Activated CD4-positive, alpha-beta T cell treated with anti-CD3 and anti-CD28 coated beads, Interleukin-2, amount 50 U/mL, for 16 hours (primary cell): ENCODE measurements around the gene FAM184B.
A peak's percentile ranks its signal among the peaks of the same experiment; 100 is the strongest.

Experiments
- DNase-seq: peaks from one replicate; pipeline ENCODE4 v3.0.0-alpha.2; 2020

FAM184B gene

GRCh38 chr4:17623451-17624001 is 157.9 kb downstream of the FAM184B start:
- no peak for DNase-seq

DNA sequence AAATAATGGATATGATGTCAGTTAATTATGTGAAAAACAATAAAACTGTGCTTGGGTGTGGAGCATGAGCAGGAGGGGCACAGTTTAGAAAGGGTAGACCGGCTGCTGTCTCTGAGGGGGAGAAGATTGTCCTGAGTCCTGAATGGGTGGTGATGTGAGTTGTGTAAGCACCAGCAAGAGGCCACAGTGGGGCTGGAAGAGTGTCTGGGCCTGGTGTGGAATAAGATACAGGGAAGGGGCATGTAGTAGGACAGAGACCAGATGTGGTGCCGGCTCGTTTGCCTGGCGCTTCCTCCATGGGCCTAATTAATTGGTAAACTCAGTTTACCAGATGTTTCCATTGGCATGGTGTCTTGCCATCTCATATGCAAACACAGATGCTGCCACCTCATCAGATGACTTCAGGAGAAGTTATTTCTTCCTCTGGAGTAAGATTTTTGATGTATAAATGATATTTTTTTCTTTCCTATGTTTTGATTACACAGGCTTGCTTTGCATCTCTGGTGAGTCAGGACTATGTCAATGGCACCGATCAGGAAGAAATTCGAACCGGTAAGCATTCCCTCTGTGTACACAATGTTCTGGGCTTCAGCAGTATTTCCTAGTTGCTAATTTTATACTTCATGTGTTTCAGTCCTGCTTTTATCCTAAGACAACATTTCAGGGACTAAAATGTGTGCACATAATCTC is 161.9 kb downstream of the FAM184B start:
- no peak for DNase-seq

- no peak for DNase-seq
Observed at GRCh38 chr4:17618926-17619325, 162.5 kb downstream of the FAM184B start.

DNA sequence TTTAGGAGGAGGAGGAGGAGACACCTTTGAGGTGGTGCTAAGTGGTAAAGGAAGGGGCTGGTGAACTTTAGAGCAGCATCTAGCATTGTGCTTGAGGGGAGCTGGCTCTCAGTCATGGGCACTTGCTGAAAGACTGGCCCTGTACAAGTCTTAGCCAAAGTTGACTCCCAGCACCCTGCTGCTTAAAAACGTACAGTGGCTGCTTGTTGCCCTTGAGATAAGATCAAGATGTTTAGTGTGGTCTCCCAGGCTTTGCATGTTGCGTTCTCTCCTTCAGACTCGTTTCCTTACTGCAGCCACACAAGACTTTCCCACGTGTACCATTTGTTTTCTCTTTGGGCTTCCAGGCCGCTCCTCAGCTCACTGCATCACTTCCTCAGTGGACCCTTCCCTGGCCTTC is 165.1 kb downstream of the FAM184B start:
- no peak for DNase-seq

GRCh38 chr4:17614416-17615299 is 166.8 kb downstream of the FAM184B start, which contains the start of gene MED28:
MED28 (plus strand) TSS chr4:17614641; CDS start chr4:17614655, 14 bp downstream.
- peak; percentile 97 for DNase-seq

DNA sequence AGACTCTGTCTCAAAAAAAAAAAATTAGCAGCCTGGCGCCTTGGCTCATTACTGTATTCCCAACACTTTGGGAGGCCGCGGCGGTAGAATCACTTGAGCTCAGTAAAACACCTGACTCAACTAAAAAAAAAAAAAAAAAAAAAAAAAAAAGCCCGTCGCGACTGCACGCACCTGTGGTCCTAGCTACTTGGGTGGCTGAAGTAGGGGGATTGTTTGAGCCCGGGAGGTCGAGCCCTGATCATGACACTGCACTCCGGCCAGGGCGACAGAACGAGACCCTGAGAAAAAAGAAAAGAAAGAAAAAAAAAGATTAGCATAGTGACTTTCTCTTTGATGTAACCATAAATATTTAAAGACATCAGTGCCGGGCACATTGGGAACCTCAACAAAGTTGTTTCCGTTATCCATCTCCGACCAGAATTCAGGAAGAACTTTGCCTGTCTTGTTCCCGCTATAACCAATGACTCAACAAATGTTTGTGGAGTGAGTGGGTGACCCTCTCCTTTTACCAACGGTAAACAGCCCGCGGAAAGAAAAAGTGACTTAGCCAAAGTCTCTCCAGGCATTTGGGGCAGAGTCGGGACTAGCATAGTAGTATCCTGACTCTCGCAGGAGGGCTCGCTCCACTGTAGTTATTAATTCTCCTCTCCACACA is 167.5 kb downstream of the FAM184B start:
- no peak for DNase-seq

GRCh38 chr4:17605236-17605635 is 176.2 kb downstream of the FAM184B start:
- DNase-seq = no peak

GRCh38 chr4:17599826-17600225 is 181.6 kb downstream of the FAM184B start:
- no peak for DNase-seq

DNA sequence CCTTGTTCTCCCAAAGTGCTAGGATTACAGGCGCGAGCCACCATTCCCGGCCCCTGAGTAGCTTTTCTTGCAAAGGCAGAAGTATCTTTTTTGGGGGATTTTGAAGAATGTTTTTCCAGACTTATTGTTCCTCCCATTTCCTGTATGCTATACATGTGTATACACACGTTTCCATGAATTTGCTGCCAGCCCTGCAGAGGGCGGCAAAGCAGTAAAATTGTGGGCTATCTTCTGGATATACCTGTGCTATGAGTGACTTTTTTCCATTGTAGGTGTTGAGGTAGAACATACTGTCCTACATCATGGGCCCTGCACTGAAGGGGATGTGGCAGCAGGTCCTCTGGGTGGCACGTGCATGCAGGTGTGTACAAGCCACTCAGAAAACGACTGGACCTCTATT is 183.9 kb downstream of the FAM184B start:
- no peak for DNase-seq

GRCh38 chr4:17595471-17596005 is 185.9 kb downstream of the FAM184B start:
- DNase-seq = no peak

GRCh38 chr4:17589355-17589754 is 192.1 kb downstream of the FAM184B start:
- no peak for DNase-seq

GRCh38 chr4:17587094-17587822 is 194.2 kb downstream of the FAM184B start:
- DNase-seq = no peak

DNA sequence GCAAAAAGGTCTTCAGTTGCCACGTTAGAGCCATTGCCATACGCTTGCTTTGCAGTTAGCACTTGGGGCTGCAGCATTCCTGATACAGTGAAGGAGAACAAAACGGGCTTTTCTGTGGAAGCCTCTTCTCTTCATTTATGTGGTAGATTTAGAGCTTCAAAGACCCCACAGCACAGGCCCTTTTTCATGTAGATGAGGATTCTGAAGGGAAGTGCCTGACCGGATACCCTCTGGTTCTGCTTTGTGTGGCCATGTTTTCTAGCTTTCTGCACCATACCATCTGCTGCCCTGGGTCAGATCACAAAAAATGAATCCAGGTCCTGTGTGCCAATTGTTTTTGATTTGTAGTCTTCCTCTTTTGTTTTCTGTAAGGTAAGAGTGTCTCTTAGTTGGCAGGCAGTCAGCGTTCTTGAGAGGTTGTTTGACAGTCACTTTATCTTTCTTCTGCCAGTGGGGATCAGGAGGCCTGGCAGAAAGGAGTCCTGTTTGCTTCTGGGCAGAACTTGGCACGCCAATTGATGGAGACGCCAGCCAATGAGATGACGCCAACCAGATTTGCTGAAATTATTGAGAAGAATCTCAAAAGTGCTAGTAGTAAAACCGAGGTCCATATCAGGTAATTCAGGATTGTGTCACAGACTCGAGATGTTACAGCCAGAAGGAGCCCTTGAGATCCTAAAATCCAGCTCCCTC is 196.8 kb downstream of the FAM184B start:
- no peak for DNase-seq

GRCh38 chr4:17583941-17584340 is 197.5 kb downstream of the FAM184B start:
- no peak for DNase-seq

- DNase-seq = no peak
Observed at GRCh38 chr4:17583276-17583675, 198.1 kb downstream of the FAM184B start.

DNA sequence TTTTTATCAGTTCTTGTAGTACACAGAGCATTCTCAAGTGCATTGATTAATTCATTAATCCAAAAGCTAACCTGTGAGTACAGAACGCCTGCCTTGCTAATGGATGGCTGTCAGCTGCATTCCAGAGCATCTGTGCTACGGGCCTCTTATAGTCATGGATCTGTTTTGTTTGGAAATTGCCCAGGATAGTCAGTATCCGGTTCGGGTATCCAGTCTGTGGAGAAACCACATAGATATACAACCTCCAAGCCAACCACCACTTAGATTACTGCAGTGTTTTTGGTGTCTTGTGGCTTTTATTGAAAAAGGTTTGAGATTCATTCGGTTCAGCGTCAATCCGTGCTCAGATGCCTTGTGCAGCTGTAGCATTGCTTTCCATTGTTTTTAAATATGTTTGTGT is 200.5 kb downstream of the FAM184B start:
- DNase-seq = no peak
